GM23338 (cell line): ENCODE data around the gene HSPB3.
"Not testable (repeated sequence)": the region's sequence is repeated elsewhere in the genome, so short reads cannot be mapped to it uniquely, and the experiment has no call there.

Experiments
- CTCF ChIP-seq, 2 experiments: fragments of 200-600 bp in 1 of 2; sonication (generic) in 1 of 2; conservative IDR thresholded peaks; 2 replicates each; pipeline versions ENCODE4 v1.5.1 to v1.6.1; 2016 to 2017; ENCODE audit warnings: antibody characterized with exemption in 2 of 2, low read depth in 2 of 2, mild to moderate bottlenecking in 2 of 2, moderate library complexity in 1 of 2
- POLR2AphosphoS5 ChIP-seq: IDR thresholded peaks from 2 replicates; pipeline ENCODE4 v1.6.1; 2016; ENCODE audit warnings: antibody characterized with exemption, low read depth

GRCh38 chr5:54434650-54435049 is 20.8 kb upstream of the HSPB3 start:
- TF ChIP-seq POLR2AphosphoS5; CTCF (conservative IDR thresholded peaks at IDR 0.05; ENCODE audit: low read depth in 2 of 2): not testable (repeated sequence)
